ENCODE results near the gene UXT.

DNA sequence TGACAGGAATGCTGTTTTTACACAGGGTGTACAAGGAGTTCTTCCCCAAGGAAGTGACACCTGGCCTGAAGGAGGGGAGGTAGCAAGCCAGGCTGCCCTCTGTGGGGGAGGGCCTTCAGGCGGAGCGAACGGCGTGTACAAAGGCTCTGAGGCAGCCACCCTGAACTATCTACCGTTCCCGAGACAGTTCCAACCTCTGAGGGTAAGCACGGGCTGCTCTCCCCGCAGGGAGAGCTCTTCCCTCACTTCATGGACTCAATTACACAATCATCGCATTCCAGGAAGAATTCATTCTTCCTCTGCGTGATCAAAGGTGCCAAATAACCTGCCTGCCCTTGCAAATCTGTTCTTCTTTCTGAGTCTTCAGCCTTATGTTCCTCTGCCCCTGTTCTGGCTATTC lies 13.4 kb downstream of the UXT start:
- TF ChIP-seq, protein P1, sequence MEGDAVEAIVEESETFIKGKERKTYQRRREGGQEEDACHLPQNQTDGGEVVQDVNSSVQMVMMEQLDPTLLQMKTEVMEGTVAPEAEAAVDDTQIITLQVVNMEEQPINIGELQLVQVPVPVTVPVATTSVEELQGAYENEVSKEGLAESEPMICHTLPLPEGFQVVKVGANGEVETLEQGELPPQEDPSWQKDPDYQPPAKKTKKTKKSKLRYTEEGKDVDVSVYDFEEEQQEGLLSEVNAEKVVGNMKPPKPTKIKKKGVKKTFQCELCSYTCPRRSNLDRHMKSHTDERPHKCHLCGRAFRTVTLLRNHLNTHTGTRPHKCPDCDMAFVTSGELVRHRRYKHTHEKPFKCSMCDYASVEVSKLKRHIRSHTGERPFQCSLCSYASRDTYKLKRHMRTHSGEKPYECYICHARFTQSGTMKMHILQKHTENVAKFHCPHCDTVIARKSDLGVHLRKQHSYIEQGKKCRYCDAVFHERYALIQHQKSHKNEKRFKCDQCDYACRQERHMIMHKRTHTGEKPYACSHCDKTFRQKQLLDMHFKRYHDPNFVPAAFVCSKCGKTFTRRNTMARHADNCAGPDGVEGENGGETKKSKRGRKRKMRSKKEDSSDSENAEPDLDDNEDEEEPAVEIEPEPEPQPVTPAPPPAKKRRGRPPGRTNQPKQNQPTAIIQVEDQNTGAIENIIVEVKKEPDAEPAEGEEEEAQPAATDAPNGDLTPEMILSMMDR (IDR thresholded peaks at IDR 0.05; ENCODE audit: borderline replicate concordance, extremely low read depth, low read length, poor library complexity, severe bottlenecking), result no peak
- no peak for TF ChIP-seq EZH2 (IDR thresholded peaks at IDR 0.05; ENCODE audit: borderline replicate concordance, low read depth, low read length, severe bottlenecking)
